PC-3 (cell line): ENCODE results near the gene PRDX3. TPM values are rescaled to one million over a fixed set of nuclear protein-coding genes. Genes with fewer than 3 reads are reported as not detected.

Source experiments
- ATAC-seq: fragments of 200-7000 bp; cut with Tn5 transposase; 2 replicates; pipeline ENCODE4 v1.9.1; 2020; ENCODE audit warnings: mild to moderate bottlenecking, moderate library complexity
- BruUV-seq: library from RNA; stranded (reverse); fragments of 400-500 nt; replicated peaks from 2 replicates; lab custom pipeline; 2021; lab: Mats Ljungman, UMichigan
- CTCF ChIA-PET: fragments of 300-600 bp; sonication (Branson Sonifier 250); formaldehyde crosslinking; loops from one replicate; lab custom pipeline; 2022; ENCODE audit warnings: antibody characterized with exemption; lab: Charles Lee
- POLR2A ChIA-PET: fragments of 300-600 bp; sonication (Branson Sonifier 250); formaldehyde crosslinking; loops from one replicate; lab custom pipeline; 2022; ENCODE audit warnings: antibody characterized with exemption; ENCODE audit not compliant: unreplicated experiment; lab: Charles Lee
- DNase-seq: peaks from one replicate; pipeline ENCODE4 v3.0.0-alpha.2; 2015
- H2AFZ ChIP-seq: fragments of 300-600 bp; sonication (generic); 2 replicates; pipeline ENCODE4 v1.6.0; 2016; ENCODE audit warnings: antibody characterized with exemption, low read length
- H3F3A ChIP-seq: fragments of 300-600 bp; sonication (generic); one replicate; pipeline ENCODE4 v1.6.0; 2017; ENCODE audit warnings: antibody characterized with exemption, low read length, control low read depth, mild to moderate bottlenecking; ENCODE audit not compliant: unreplicated experiment
- H3K27ac ChIP-seq: fragments of 300-600 bp; sonication (generic); 2 replicates; pipeline ENCODE4 v1.5.1; 2016; ENCODE audit warnings: mild to moderate bottlenecking, low read length
- H3K27me3 ChIP-seq: fragments of 300-600 bp; sonication (generic); 2 replicates; pipeline ENCODE4 v1.6.1; 2016; ENCODE audit warnings: low read length, mixed read lengths
- H3K36me3 ChIP-seq: fragments of 300-600 bp; sonication (generic); 2 replicates; pipeline ENCODE4 v1.6.1; 2016; ENCODE audit warnings: low read depth, mixed run types, low read length, mixed read lengths
- H3K4me1 ChIP-seq: fragments of 300-600 bp; sonication (generic); 2 replicates; pipeline ENCODE4 v1.5.1; 2016; ENCODE audit warnings: low read length; ENCODE audit not compliant: insufficient read depth
- H3K4me2 ChIP-seq: fragments of 300-600 bp; sonication (generic); 2 replicates; pipeline ENCODE4 v1.6.0; 2016; ENCODE audit warnings: low read length
- H3K4me3 ChIP-seq: fragments of 300-600 bp; sonication (generic); 2 replicates; pipeline ENCODE4 v1.5.1; 2016; ENCODE audit warnings: mild to moderate bottlenecking, low read length, mixed read lengths
- H3K79me2 ChIP-seq: fragments of 300-600 bp; sonication (generic); 2 replicates; pipeline ENCODE4 v1.6.1; 2017; ENCODE audit warnings: low read length, mixed read lengths
- H3K9ac ChIP-seq: fragments of 300-600 bp; sonication (generic); 2 replicates; pipeline ENCODE4 v1.6.0; 2016; ENCODE audit warnings: mild to moderate bottlenecking, low read length
- H3K9me2 ChIP-seq: fragments of 300-600 bp; sonication (generic); replicated peaks from 2 replicates; pipeline ENCODE4 v1.6.1; 2016; ENCODE audit warnings: mixed run types, low read length, mixed read lengths
- H3K9me3 ChIP-seq: fragments of 300-600 bp; sonication (generic); 2 replicates; pipeline ENCODE4 v1.6.1; 2016; ENCODE audit warnings: low read length, mixed read lengths
- H4K20me1 ChIP-seq: fragments of 300-600 bp; sonication (generic); 2 replicates; pipeline ENCODE4 v1.6.1; 2016; ENCODE audit warnings: low read length, mixed read lengths
- CTCF ChIP-seq: fragments of 300-600 bp; sonication (generic); conservative IDR thresholded peaks from 2 replicates; pipeline ENCODE4 v1.5.1; 2017; ENCODE audit warnings: antibody characterized with exemption, low read depth, mild to moderate bottlenecking, low read length
- EZH2 ChIP-seq: fragments of 300-600 bp; sonication (generic); IDR thresholded peaks from one replicate; pipeline ENCODE4 v1.6.1; 2017; ENCODE audit warnings: antibody characterized with exemption, mild to moderate bottlenecking, low read length; ENCODE audit not compliant: unreplicated experiment
- EZH2phosphoT487 ChIP-seq: fragments of 300-600 bp; sonication (generic); IDR thresholded peaks from 2 replicates; pipeline ENCODE4 v1.6.1; 2018; ENCODE audit warnings: mild to moderate bottlenecking, antibody characterized with exemption, low read length, borderline replicate concordance
- intact Hi-C: fragments of 100-400 bp; cut with micrococcal nuclease; formaldehyde crosslinking; loops from 2 replicates; pipeline ENCODE4 v1.9.0; 2023
- total RNA-seq: library from RNA; depleted of rRNA; stranded (reverse); fragments of >200 nt; gene quantifications from 2 replicates; pipeline ENCODE4 v1.2.3, GENCODE V29; 2014

The PRDX3 gene
- total RNA-seq, 1 experiment from 2014 or later, result 153 TPM

- no peak for ATAC-seq
- H3F3A ChIP-seq, result peaks cover 4% of the 10 kb centered on the region
- no peak overlapping the region for H2AFZ ChIP-seq
- peaks cover 21% of the 10 kb centered on the region for H3K36me3 ChIP-seq
- no peaks in the 10 kb centered on the region for H3K9me2 ChIP-seq
- H3K4me2 ChIP-seq, result no peak overlapping the region
- H4K20me1 ChIP-seq, result no peaks in the 10 kb centered on the region
- no peaks in the 10 kb centered on the region for H3K27me3 ChIP-seq
- no peak overlapping the region for H3K9ac ChIP-seq
- BruUV-seq, result no TSS peak
- ChIA-PET POLR2A (no interaction called here), CTCF (no interaction called here)
- no peak for TF ChIP-seq CTCF
- no peak for TF ChIP-seq EZH2
- TF ChIP-seq EZH2phosphoT487, result no peak
- H3K4me3 ChIP-seq, result no peak overlapping the region
- DNase-seq, result no peak
- intact Hi-C loops, result no loop called here
- H3K79me2 ChIP-seq, result peaks cover 13% of the 10 kb centered on the region
- no peaks in the 10 kb centered on the region for H3K9me3 ChIP-seq
- H3K27ac ChIP-seq, result no peak overlapping the region
- H3K4me1 ChIP-seq, result peaks cover 14% of the 10 kb centered on the region
Measured at GRCh38 chr10:119167041-119167440, 11.6 kb downstream of the PRDX3 start.

DNA sequence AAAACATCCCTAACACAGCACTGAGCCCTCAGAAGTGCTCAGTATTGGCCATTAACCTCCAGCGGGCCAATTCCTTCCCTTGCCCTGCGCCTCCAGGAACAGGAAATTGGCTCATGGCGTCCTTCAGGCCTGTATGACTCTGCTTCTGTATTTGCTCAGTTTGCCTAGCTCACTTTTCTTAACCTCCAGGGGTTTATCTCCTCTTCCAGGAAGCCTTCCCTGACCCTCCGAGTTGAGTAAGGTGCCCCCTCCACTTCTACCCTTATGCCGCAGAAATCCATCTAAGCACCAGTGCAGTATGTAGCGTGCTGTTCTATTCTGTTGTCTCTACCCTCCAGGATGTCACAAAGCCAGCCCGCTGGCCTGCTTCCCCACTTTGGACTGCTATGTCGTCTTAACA, 12.0 kb downstream of the PRDX3 start:
- Histone ChIP-seq H3K4me3 (no peak overlapping the region), H3K4me2 (no peak overlapping the region), H3K36me3 (peaks cover 19% of the 10 kb centered on the region), H3K9ac (no peak overlapping the region), H3K27me3 (no peaks in the 10 kb centered on the region), H3K4me1 (peaks cover 14% of the 10 kb centered on the region), H3K27ac (no peak overlapping the region), H3F3A (peaks cover 5% of the 10 kb centered on the region), H4K20me1 (no peaks in the 10 kb centered on the region), H3K9me3 (no peaks in the 10 kb centered on the region), H2AFZ (no peak overlapping the region), H3K79me2 (peaks cover 13% of the 10 kb centered on the region), H3K9me2 (no peaks in the 10 kb centered on the region)
- TF ChIP-seq EZH2phosphoT487 (no peak), CTCF (no peak), EZH2 (no peak)
- DNase-seq, result no peak
- BruUV-seq, result no TSS peak
- ATAC-seq, result no peak
- CTCF ChIA-PET, result no interaction called here
- intact Hi-C loops, result no loop called here
- POLR2A ChIA-PET, result no interaction called here

DNA sequence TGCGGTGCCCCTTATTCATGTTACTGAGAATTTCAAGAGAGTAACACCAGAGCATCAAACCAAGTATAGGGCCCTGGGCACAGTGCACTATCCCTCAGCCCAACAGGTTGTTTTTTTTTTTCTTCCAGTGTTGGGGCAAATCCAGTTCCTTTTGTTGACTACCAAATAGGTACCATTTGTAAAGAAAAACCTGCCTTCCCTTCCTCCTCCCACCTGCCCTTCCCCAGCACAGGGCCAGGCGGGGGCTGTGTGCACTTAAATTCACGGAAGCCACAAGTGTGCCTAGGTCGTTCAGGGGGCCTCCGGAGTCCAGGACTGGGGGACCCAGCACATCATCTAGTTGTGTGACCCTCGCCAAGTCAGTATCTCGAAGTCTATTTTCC, 12.5 kb downstream of the PRDX3 start:
- ChIA-PET POLR2A (no interaction called here), CTCF (no interaction called here)

More for the DNA sequence above, 12.5 kb downstream of the PRDX3 start:
- BruUV-seq, result no TSS peak
- no peak for ATAC-seq
- Histone ChIP-seq H3K9me2 (no peaks in the 10 kb centered on the region), H2AFZ (peak overlapping the region; percentile 96), H3K27ac (no peak overlapping the region), H4K20me1 (no peaks in the 10 kb centered on the region), H3K27me3 (no peaks in the 10 kb centered on the region), H3K9me3 (no peaks in the 10 kb centered on the region), H3K79me2 (peaks cover 13% of the 10 kb centered on the region), H3F3A (peaks cover 5% of the 10 kb centered on the region), H3K4me3 (peak overlapping the region; percentile 88), H3K36me3 (peaks cover 14% of the 10 kb centered on the region), H3K9ac (peak overlapping the region; percentile 95), H3K4me2 (peak overlapping the region; percentile 99), H3K4me1 (peaks cover 14% of the 10 kb centered on the region)
- intact Hi-C loops, result no loop called here
- no peak for TF ChIP-seq CTCF
- TF ChIP-seq EZH2phosphoT487, result no peak
- TF ChIP-seq EZH2, result no peak
- DNase-seq, result no peak
